HFF-Myc (cell line): ENCODE measurements around the gene AFDN.

Experiments used
- DNase-seq: peaks from one replicate; pipeline ENCODE4 v3.0.0-alpha.2; 2011; ENCODE audit warnings: low read depth; ENCODE audit errors: extremely low read depth
- H3K4me3 ChIP-seq: replicated peaks from 2 replicates; pipeline ENCODE4 v1.5.1; 2011; ENCODE audit warnings: low read depth, mild to moderate bottlenecking, control low read depth, low read length
- CTCF ChIP-seq: IDR thresholded peaks from 2 replicates; pipeline ENCODE4 v1.5.1; 2012; ENCODE audit warnings: mild to moderate bottlenecking, low read depth, low read length, control low read depth; ENCODE audit errors: missing control alignments

AFDN gene

DNA sequence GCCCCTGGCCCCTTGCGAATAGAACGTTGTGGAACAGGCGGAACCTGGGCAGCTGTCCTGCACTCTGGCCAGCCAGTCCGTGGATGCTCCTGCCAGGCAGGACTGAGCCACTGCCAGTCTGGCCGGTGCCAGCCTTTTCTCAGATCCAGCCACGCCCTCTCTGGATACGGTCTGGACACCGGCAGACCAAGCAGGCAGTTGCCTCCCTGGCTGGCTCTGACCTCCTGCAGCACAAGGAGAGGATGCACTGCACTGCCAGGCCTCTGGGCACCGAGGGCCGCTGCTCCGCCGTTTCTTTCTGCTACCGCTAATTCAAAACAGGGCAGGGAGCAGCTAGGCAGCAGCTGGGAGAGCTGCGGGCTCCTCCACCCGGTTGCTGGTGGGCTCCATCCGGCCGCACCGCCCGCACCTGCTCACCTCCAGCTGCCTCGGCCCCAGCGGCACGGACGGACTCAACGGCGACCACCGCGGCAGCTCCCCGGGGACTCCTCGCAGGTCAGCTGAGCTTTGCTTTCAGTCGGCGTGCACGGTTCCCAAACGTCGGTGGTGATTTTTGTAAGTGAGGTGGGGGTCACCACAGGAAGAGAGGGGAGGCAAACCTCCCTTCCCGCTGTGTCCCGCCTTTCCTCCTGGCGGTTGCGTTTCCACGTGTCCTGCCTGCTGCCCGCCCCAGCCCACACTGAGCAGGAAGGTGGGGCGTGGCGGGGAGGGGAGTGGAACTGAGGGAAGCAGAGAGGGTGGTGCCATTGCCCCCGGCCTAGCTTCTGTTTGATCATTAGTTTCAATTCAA is 30.3 kb upstream of the AFDN start:
- no peak for DNase-seq
- no peak for TF ChIP-seq CTCF
- H3K4me3 ChIP-seq: no peak overlapping the region

- no peak for DNase-seq
- TF ChIP-seq CTCF: no peak
Observed at GRCh38 chr6:167797011-167797471, 29.7 kb upstream of the AFDN start.

DNA sequence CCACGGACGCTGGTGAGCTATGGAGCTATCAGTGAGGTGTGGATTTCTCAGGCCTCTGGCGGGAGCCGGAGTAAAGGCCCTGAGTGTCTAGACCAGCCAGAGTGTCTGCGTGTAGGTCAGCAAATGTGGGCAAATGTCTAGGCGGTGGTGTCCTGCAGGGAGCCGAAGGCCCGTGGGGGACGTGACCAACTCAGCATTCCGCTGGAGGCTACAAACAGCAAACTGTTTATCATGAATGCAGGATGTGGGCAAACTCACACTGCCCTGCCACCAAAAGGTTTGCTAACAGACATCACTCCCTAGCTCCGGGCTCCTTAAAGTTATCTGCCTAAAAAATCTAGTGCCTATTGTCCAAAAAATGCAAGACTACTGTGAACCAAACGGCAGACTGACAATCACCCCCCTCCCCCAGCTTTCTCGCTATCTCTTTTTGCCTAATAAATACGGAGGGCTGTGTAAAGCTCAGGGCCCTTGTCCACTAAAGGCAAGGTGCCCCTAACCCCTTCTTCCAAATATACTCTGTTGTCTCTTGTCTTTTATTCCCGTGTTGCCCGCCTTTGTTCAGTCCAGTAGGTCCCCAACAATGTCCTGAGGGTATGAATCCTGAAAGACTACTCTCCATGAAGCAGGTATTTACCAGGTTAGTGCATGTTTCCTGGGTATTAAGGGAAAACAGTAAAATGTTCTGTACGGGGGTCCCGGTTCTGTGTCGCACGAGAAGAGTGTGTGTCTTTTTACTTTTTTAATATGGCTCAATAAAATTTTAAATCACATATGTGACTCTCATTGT is 29.0 kb upstream of the AFDN start:
- DNase-seq: no peak
- no peak for TF ChIP-seq CTCF
- no peak overlapping the region for H3K4me3 ChIP-seq

More at GRCh38 chr6:167797011-167797471, 29.7 kb upstream of the AFDN start:
- H3K4me3 ChIP-seq: no peak overlapping the region

DNA sequence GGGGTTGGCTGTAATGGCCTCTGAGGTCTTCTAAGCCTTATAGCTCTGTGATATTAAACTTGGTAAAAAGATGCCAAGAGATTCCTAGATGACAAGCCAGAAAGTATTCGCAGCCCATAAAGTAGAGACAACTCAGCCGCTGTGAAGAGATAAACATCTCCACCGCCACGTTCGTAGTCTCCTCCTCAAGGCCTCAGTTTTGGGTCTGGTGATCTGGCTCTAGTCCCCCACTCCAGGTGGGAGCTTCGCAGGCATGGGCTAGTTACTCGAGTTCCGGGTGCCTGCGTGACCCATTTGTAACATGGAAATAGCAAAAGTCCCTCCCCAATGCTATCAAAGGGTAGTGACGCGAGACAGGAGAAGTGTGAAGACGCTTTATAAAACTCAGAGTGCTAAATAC is 28.3 kb upstream of the AFDN start:
- TF ChIP-seq CTCF: no peak
- DNase-seq: no peak
- no peak overlapping the region for H3K4me3 ChIP-seq

DNA sequence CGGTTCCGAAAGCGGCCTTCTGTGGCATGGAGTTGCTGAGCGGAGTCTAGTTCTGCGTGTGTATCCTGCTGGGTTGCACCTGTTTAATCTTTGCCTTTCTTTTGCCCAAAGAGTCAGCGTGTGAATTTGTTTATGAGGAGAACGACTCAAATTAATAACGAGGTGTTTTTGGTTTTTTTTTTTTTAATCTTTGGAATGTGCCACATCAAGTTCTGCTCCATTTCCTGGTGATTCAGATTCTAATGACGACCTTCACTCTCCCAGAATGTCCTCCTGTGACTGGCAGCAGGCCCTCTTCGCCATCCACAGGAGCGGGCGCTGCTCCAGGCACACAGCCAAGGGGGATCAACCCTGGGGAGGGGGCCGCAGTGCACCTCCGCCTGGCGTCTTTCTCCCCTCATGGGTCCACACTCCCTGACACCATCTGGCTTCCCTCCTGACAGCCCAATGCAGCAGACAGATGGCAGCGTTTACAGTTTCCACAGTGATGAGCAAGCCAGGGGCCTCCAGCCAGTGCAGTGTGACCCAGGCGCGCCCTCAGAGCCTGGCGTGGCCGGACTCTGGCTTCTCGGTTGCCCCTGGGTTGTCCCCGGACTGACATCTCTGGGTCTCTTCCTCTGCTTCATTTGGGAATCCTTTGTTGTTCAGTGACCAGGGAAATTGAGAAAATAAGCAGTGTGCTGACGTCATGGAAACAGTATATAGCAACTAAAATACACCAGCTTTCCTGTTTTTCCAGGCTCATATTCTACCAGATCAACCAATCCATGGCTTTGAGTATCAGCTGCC is 27.5 kb upstream of the AFDN start:
- no peak for DNase-seq
- H3K4me3 ChIP-seq: no peak overlapping the region
- TF ChIP-seq CTCF: no peak

- TF ChIP-seq CTCF: no peak
- H3K4me3 ChIP-seq: no peak overlapping the region
- no peak for DNase-seq
Observed at GRCh38 chr6:167800549-167800948, 26.2 kb upstream of the AFDN start.
